ENCODE data around the gene MGLL. TPM values are rescaled to one million over a fixed set of nuclear protein-coding genes. Genes with fewer than 3 reads are reported as not detected.

Gene MGLL
- total RNA-seq, 2 experiments from 2014 or later, result 0.10 to 0.25 TPM

DNA sequence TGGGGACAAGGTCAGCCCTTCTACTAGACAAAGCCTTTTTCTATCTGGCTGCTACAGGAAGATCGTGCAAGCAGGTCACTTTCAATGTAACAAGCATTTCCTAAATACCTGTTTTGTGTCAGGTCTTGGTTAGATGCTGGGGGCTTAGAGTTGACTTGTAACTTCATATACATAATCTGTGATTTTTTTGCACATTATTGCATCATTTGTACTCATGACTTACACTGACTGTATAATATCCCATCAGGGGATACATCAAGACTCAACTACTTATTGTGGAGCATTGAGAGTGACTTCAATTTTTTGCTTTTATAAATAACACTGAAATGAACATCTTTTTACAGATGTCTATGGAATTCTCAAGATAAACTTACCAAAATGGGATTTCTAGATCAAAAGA lies 80.6 kb downstream of the MGLL start:
- H3K36me3 Mint-ChIP-seq (ENCODE audit: low read depth), result no peaks in the 10 kb centered on the region
- CTCF ChIA-PET, result no interaction called here
- H3K27ac Mint-ChIP-seq, result no peak overlapping the region
- peaks cover 8% of the 10 kb centered on the region for H3K4me1 Mint-ChIP-seq
- no peak for DNase-seq
- POLR2A ChIA-PET, result no interaction called here
- H3K4me3 Mint-ChIP-seq, result no peak overlapping the region
- no peaks in the 10 kb centered on the region for H3K9me3 Mint-ChIP-seq
- H3K27me3 Mint-ChIP-seq, result peaks cover 1% of the 10 kb centered on the region

DNA sequence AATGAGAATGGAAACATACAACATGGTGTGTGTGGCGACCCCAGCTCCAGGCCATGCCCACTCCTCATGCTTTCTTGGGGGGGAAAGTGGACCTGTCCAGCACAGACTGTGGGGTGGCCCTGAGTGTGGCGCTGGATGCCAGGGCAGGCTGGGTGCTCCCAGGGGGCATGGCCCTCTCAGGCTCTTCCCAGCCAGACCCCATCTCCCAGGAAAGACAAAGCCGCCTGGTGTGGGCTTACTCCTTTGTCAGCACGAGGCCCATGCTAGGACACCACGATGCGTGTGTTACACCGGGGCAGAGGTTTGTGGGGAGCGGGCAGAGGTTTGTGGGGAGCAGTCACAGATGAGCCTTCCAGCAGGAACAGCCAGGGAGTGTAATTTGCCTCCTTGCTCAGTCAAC lies 81.1 kb downstream of the MGLL start:
- no peak for DNase-seq
- ChIA-PET POLR2A (no interaction called here), CTCF (no interaction called here)
- Mint-ChIP-seq H3K9me3 (no peaks in the 10 kb centered on the region), H3K27ac (no peak overlapping the region), H3K4me1 (peaks cover 8% of the 10 kb centered on the region), H3K4me3 (no peak overlapping the region), H3K36me3 (ENCODE audit: low read depth) (no peaks in the 10 kb centered on the region), H3K27me3 (peaks cover 1% of the 10 kb centered on the region)

DNA sequence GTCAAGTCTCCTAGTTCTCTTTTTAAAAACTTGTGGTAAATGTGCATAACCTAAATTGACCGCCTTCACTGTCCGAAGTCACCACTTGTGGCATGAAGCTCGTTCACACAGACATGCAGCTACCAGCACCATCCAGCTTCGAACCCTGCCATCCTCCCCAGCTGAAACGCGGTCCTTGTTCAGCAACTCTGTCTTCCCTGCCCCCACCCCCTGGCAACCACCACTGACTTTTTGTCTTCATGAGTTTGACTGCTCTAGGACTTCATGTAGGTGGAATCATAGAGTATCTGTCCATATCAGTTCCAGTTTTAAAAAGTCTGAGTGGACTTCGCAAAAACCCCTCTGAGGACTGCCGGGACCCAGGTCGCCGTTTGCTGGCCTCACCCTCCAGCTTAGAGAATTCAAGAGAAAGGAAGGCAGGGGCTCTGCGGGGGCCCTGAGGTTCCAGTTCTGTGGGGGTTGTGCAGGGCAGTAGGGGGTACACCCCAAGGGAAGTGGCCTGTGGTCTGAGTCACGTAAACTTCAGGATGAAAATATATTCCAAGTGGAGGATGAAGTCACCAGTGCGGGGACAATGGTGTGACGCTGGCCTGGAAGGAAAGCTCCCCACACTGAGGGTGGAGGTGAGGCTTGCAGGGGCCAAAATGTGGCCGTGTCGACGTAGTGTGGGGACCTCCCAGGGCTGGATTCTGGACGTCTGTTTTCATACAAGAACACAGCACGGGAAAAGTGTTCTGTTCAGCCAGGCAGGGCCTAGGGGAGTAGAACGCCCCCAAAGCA lies 82.0 kb downstream of the MGLL start:
- peaks cover 8% of the 10 kb centered on the region for H3K4me1 Mint-ChIP-seq
- H3K27me3 Mint-ChIP-seq, result peaks cover 6% of the 10 kb centered on the region
- CTCF ChIA-PET, result no interaction called here

DNA sequence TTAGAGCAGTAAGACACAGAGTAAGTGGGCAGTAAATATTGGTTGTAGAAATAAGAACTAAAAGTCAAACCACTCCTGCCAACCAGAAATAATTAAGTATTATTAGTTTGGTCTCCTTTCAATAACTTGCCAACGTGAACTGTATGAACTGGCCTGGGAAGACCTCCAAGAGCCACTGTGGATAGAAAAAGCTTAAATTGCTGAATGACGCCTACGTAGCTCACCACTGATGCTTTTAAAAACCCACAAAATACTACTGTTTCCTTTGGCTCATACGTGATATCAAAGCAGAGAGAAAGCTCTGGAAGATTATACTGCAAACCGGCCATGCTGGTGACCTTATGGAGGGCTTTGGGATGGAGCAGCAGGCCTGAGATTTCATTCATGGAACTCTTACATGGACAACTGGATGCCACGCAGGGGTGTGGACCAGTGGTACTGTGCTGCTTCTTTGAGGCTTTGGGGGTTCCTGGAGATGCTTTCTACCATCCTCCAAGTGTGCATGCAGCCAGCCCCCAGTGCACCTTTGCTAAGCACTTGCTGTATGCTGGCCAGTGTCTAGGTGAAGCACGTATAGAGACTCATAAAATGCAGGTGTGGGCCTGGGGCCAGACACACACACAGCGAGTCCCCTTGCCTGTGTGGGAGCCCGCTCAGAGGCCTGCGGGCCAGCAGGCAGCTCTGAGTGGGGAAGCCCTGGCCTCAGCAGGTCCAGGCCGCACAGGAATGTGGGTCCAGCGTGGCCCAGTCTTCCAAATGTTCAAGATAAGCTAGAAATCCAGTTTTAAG lies 82.8 kb downstream of the MGLL start:
- H3K4me3 Mint-ChIP-seq, result no peak overlapping the region
- CTCF ChIA-PET, result no interaction called here
- H3K27me3 Mint-ChIP-seq, result peaks cover 14% of the 10 kb centered on the region
- no peak overlapping the region for H3K27ac Mint-ChIP-seq
- peaks cover 8% of the 10 kb centered on the region for H3K4me1 Mint-ChIP-seq
- DNase-seq, result no peak
- H3K9me3 Mint-ChIP-seq, result no peaks in the 10 kb centered on the region
- POLR2A ChIA-PET, result no interaction called here
- H3K36me3 Mint-ChIP-seq (ENCODE audit: low read depth), result no peaks in the 10 kb centered on the region

More for the DNA sequence above, 82.0 kb downstream of the MGLL start:
- POLR2A ChIA-PET, result no interaction called here
- DNase-seq, result no peak
- no peaks in the 10 kb centered on the region for H3K36me3 Mint-ChIP-seq (ENCODE audit: low read depth)
- H3K27ac Mint-ChIP-seq, result no peak overlapping the region
- no peak overlapping the region for H3K4me3 Mint-ChIP-seq
- H3K9me3 Mint-ChIP-seq, result no peaks in the 10 kb centered on the region

DNA sequence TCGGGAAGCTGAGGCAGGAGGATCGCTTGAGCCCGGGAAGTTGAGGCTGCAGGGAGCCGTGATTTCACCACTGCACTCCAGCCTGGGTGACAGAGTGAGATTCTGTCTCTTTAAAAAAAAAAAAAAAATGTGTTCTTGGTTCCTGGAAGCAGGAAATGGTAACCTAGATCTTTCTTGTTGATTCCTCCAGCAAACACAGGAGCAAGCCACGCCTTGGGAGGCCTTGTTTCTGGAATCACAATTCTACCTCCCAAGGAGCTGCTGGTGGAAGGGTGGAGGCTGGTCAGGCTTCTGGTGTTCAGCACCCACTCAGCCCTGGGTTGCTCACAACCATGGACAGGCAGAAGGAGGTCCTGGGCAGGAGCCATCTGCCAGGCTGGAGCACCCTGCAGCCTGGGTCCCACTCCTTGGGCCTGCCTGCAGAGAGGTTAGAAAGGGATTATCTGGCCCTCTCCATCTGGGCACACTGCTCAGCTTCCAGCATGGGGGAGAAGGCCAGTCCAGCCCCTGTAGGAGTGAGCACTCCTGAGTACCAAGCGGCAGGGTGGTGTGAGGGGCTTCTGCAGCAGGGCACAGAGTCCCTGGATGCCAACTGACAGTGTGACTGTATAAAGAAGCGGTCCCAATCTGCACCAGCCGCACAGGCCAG lies 84.0 kb downstream of the MGLL start:
- H3K4me3 Mint-ChIP-seq, result no peak overlapping the region
- H3K4me1 Mint-ChIP-seq, result peaks cover 8% of the 10 kb centered on the region
- H3K9me3 Mint-ChIP-seq, result no peaks in the 10 kb centered on the region
- no peaks in the 10 kb centered on the region for H3K36me3 Mint-ChIP-seq (ENCODE audit: low read depth)
- H3K27me3 Mint-ChIP-seq, result peaks cover 16% of the 10 kb centered on the region
- ChIA-PET CTCF (interaction anchor here (0.7 to 0.8 kb wide), 2 partner anchors 32 to 80 kb away, joined by 3 to 4 read pairs; no protein-coding TSS in a partner anchor), POLR2A (no interaction called here)
- no peak for DNase-seq
- H3K27ac Mint-ChIP-seq, result no peak overlapping the region

DNA sequence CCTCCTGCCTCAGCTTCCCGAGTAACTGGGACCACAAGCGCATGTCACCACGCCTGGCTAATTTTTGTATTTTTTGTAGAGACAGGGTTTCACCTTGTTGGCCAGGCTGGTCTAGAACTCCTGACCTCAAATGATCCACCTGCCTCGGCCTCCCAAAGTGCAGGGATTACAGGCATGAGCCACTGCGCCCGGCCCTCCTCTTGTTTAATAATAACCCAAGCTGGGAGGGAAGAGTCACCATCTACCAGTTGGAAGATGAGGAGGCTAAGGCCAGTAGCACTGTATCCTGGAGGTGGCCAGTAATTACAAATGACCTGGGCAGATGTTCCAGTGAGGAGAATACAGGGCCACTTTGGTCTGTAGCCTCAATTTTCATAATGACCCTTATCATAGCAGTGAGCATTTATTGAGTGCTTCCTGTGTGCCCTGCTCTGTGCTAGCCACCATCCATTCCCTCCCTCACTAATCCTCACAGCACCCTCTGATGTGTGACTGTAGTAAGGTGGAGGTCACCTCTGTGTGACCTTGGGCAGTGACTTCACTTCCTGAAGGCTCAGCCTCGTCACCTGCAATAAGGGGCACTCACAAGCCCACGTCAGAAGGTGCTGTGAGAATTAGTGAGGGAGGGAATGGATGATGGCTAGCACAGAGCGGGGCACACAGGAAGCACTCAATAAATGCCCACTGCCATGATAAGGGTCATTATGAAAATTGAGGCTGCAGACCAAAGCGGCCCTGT lies 85.3 kb downstream of the MGLL start:
- ChIA-PET POLR2A (no interaction called here), CTCF (interaction anchor here (0.6 kb wide), 1 partner anchor 10 kb away, joined by 3 read pairs; no protein-coding TSS in a partner anchor)
- H3K36me3 Mint-ChIP-seq (ENCODE audit: low read depth), result no peaks in the 10 kb centered on the region
- H3K27me3 Mint-ChIP-seq, result peaks cover 16% of the 10 kb centered on the region
- no peak overlapping the region for H3K4me3 Mint-ChIP-seq
- no peak for DNase-seq
- H3K4me1 Mint-ChIP-seq, result peaks cover 8% of the 10 kb centered on the region
- no peak overlapping the region for H3K27ac Mint-ChIP-seq
- H3K9me3 Mint-ChIP-seq, result no peaks in the 10 kb centered on the region

DNA sequence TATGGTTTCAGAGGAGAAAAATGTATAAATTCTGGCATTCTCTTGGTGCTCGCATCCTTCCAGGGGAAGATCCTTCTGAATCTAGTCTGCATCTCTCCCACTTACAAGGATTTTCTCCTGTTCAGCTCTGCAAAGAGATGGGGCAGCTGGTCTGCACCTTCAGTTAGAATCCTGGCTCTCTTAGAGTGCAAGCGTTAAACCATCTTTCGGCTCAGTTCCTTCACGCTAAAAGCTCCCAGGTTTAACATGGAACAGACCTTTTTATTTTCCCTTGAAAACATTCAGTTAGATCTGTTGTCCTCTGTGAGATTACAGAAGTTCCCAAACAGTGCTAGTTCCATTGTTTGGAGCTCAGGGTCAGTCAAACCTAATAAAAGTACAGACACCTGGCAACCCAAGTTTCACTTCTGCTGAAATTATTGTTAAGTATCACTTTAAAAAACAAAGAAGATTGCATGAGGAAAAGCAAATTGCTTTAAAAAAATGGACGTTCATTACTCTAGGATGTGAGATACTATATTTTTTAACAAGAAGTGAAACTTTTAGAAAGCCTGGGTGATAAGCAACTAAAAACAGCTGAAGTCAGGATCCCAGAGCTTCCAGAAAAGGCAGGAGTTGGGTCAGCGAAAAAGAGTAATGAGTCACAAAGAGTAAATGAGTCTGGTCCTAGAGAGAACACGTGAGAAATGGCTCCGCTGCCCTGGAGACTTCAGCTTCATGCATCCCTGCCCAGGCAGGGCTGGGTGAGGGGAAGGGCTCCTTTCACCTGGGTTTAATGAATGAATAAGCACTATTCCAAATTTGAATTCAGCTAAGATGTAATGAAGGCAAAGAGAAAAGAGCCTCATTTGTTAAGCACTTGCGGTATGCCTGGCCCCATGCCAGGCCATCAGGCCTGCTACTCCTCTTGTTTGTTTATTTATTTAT lies 86.3 kb downstream of the MGLL start:
- Mint-ChIP-seq H3K4me3 (no peak overlapping the region), H3K27me3 (peaks cover 15% of the 10 kb centered on the region), H3K4me1 (peaks cover 8% of the 10 kb centered on the region), H3K36me3 (ENCODE audit: low read depth) (no peaks in the 10 kb centered on the region), H3K9me3 (no peaks in the 10 kb centered on the region), H3K27ac (no peak overlapping the region)
- ChIA-PET CTCF (interaction anchor here (0.9 kb wide), 1 partner anchor 25 kb away, joined by 3 read pairs; no protein-coding TSS in a partner anchor), POLR2A (no interaction called here)
- DNase-seq, result no peak

DNA sequence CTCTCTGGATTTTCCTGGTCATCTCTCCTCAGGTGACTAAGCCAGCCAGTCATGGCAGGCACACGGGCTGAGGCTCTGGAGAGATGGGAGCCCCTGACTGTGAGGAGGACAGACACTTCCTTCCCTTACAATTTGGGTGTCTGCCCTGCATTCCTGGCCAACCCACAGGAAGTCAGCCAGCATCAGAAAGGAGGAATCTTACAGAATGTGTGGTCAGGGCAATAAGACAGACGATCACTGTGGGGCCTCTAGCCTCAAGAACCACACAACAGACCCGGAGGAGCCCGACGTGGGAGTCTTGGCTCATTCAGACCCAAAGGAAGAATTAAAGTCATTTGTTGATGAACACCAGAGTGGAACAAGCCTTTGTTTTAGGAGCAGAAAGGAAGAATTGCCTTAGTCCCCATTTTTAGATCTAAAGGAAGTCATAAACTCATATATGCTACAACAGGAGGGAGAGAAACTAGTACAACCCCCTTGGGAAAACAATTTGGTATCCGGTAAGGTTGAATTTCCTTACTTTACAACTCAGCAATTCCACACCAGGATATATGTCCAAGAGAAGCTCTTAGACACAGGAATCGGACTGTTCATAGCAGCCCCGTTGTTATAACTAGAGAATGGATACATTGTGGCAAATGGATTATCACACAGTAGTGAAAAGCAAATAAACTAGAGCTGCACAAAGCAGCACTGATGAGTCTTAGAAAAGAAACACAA lies 87.4 kb downstream of the MGLL start:
- no peak for DNase-seq
- CTCF ChIA-PET, result interaction anchor here (0.9 kb wide), 1 partner anchor 26 kb away, joined by 3 read pairs; no protein-coding TSS in a partner anchor

DNA sequence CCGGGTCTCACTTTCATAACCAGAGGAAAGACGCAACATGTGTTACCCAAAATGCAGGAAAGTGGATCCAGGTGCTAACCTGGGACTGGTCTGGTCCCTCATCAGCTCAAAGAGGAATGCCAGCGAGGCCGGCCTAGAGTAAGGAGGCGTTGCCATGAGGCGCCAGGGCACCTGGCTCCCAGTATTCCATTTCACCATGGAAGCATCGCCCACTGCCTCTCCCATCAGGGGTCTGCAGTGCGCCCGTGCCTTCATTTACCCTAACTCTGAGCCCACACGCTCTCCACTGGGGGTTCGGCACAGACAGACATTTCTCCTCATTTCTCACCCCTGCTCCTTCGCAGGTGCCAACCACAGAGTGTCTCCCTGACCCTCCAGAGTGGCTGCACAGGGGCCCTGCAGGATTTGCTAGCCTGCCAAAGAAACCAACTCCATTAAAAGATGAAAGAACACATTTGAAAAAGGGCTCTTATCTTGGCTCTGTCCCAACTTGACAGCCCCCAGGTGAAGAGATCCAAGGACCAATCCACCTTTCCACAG lies 88.1 kb downstream of the MGLL start:
- H3K9me3 Mint-ChIP-seq, result no peaks in the 10 kb centered on the region

More for the DNA sequence above, 87.4 kb downstream of the MGLL start:
- no peaks in the 10 kb centered on the region for H3K36me3 Mint-ChIP-seq (ENCODE audit: low read depth)
- H3K27me3 Mint-ChIP-seq, result peaks cover 15% of the 10 kb centered on the region
- H3K4me1 Mint-ChIP-seq, result peaks cover 8% of the 10 kb centered on the region
- POLR2A ChIA-PET, result no interaction called here
- no peaks in the 10 kb centered on the region for H3K9me3 Mint-ChIP-seq
- H3K27ac Mint-ChIP-seq, result no peak overlapping the region
- H3K4me3 Mint-ChIP-seq, result no peak overlapping the region

DNA sequence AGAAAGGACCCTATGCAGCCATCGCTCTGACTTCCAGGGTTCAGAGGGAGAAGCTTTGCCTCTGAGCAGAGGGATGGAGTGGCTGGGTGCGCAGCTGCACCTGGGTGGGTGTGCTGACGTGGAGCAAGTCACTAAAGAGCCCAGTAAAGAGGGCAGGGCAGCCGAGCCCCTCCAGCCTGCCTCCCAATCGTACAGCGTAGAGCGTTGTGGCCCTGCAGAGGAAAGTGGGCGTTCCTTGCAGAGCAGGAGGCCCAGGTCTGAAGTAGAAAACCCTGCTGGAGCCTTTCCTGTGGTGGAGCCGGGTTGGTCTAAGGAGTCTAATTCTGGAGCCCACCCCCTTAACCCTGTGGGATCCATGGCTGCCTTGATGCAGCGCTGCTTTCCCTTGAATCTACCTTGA lies 88.5 kb downstream of the MGLL start:
- H3K36me3 Mint-ChIP-seq (ENCODE audit: low read depth), result no peaks in the 10 kb centered on the region
- CTCF ChIA-PET, result no interaction called here

More for the DNA sequence above, 88.1 kb downstream of the MGLL start:
- Mint-ChIP-seq H3K27ac (no peak overlapping the region), H3K4me1 (peaks cover 8% of the 10 kb centered on the region), H3K27me3 (peaks cover 15% of the 10 kb centered on the region), H3K4me3 (no peak overlapping the region), H3K36me3 (ENCODE audit: low read depth) (no peaks in the 10 kb centered on the region)
- DNase-seq, result no peak
- ChIA-PET POLR2A (no interaction called here), CTCF (no interaction called here)

DNA sequence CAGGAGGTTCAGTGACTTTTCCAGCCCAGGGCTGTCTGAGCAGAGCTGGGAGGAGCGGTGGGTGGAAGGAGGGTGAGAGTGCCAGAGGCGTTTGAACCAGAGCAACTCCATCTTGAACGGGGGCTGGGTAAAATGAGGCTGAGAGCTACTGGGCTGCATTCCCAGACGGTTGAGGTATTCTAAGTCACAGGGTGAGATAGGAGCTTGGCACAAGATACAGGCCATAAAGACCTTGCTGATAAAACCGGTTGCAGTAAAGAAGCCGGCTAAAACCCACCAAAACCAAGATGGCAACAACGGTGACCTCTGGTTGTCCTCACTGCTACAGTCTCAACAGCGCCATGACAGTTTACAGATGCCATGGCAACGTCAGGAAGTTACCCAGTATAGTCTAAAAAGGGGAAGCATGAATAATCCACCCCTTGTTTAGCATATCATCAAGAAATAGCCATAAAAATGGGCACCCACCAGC lies 89.4 kb downstream of the MGLL start:
- no peaks in the 10 kb centered on the region for H3K36me3 Mint-ChIP-seq (ENCODE audit: low read depth)
- no peak overlapping the region for H3K4me3 Mint-ChIP-seq
- ChIA-PET POLR2A (no interaction called here), CTCF (no interaction called here)
- H3K27me3 Mint-ChIP-seq, result peaks cover 17% of the 10 kb centered on the region
- H3K4me1 Mint-ChIP-seq, result peaks cover 2% of the 10 kb centered on the region
- H3K9me3 Mint-ChIP-seq, result no peaks in the 10 kb centered on the region
- DNase-seq, result no peak
- no peak overlapping the region for H3K27ac Mint-ChIP-seq

More for the DNA sequence above, 88.5 kb downstream of the MGLL start:
- POLR2A ChIA-PET, result no interaction called here
- H3K27ac Mint-ChIP-seq, result no peak overlapping the region
- no peaks in the 10 kb centered on the region for H3K9me3 Mint-ChIP-seq
- H3K4me1 Mint-ChIP-seq, result peaks cover 8% of the 10 kb centered on the region
- no peak for DNase-seq
- peaks cover 15% of the 10 kb centered on the region for H3K27me3 Mint-ChIP-seq
- H3K4me3 Mint-ChIP-seq, result no peak overlapping the region
